HG03442 (cell line): ENCODE results near the gene RAB15.

ENCODE experiments used
- ATAC-seq: cut with Tn5 transposase; IDR thresholded peaks from one replicate; pipeline ENCODE4 v1.9.1; 2021; ENCODE audit warnings: mild to moderate bottlenecking, moderate library complexity; ENCODE audit not compliant: unreplicated experiment

Gene RAB15

DNA sequence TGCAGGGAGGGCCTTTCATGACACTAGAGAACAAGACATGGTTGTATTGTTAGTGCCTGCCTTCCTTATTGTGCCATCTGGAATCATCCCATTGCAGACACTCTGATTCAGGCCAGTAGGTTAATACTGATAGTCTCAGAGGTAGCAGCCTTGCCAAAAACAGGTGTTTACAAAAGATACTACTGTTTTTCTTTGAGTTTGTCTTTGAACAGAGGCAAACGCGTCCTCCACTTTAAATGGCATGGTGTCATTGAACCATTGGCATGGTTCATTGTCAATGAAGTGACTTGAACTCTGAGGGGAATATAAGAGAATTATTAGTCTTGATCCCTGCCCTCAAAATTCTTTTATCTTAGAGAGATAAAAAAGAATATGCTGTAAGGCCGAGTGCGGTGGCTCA lies 18.8 kb upstream of the RAB15 start:
- no peak for ATAC-seq

DNA sequence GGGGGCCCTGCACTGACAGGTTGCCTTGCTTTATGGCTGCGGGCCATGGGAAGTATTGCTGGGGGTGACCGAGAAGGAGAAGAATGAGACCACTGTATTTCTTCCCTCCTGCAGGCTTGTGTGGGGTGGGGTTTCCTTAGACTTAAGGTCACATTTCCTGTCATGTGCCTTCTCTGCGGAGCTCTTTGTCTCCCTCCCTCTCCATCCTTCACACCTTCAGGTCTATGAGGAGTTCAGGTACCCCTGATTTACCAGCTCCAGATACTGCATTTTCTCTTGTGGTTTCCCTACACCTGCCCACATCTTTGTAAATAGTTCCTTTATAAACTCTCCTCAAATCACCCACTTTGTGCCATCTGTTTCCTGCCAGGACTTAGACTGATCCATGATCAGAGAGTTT lies 18.2 kb upstream of the RAB15 start:
- ATAC-seq: no peak

DNA sequence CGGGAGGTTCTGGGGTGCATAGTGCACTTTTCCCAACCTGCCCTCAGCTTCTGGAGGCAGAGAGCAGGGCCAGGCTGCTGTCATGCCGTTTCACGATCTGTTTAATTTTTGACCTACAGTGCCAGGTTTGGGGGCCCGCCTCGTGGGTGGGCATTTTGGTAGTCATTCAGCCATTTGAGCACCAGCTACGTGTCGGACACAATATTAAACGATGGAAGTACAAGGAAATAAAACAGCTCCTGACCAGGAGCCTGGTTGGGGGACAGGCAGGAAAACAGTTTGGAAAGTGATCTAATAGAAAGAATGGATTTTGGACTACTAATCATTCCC lies 15.3 kb upstream of the RAB15 start:
- ATAC-seq: no peak

DNA sequence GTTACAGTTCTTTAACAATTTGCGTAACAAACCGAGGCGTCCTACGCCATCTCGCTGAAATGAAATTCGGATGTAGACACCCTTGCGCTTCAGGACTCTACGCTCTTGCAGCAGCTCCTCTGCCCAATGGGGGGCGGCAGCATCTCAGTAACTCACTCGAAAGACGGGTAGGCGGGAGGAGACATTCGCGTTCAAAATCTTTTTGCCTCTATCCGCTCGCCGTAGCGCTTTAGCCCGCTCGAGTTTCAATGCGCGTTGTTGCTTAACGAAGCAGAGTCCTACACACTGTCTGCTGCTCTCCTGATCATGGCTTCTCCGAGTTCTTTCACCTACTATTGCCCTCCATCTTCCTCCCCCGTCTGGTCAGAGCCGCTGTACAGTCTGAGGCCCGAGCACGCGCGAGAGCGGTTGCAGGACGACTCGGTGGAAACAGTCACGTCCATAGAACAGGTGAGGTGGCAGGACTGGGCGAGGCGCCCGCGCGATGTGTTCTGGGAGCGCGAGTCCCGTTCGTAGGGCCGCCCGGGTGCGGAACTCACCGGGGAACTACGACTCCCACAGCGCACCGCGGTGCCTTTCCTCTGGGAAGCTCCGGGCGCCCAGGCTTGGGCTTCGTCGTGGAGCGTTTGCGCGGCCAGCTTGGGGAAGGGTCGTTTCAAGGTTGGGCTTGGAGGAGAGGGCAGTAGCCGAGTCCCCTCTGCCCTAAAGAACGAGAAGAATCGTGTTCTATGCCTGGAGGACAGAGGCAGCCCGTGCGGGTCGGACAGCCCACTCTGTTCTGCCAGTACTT lies 14.7 kb upstream of the RAB15 start, which contains the start of gene FNTB:
Gene FNTB, plus strand, starts transcription at position 248 of the 790 bp plus-strand sequence. Its CDS starts 59 bp downstream, at position 307.
- peak; percentile 86 for ATAC-seq

DNA sequence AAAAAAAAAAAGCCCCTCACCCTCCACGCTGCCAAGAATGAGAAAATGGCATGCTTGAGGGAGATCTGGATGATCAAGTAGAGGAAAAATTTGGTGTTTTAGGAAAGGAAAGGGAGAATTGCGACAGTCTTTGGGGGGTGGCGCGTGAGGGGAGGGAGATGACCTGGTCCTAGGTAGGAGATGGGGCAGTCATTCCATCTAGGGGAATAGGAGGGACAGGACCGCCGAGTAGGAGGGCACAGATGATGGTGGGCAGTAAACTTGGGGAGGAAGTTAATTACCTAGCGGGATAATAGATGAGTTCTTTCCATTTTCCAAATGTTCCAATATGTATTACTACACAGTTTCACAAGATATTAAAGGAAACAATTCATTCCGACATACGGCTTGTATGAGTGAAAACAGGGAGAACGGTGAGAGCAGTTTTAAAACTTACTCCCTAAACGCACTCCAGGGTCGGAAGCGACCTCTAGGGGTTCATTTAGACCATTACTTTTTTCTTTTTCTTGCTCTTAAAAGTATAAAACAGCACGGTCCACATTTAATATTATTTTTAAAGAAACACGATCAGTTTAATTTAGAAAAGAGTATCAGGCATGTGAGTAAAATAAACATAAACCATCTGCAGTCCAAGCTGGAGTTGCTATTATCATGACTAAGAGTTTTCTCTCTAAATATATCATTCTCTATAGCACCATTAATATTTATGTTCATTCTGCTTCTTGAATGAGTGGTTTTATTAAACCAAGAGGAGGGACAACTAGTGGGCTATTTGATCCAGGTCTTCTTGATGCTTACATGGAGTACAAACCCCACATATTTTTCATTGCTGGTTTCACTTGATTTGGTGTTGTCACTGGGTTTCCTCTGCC lies 11.5 kb upstream of the RAB15 start:
- no peak for ATAC-seq

DNA sequence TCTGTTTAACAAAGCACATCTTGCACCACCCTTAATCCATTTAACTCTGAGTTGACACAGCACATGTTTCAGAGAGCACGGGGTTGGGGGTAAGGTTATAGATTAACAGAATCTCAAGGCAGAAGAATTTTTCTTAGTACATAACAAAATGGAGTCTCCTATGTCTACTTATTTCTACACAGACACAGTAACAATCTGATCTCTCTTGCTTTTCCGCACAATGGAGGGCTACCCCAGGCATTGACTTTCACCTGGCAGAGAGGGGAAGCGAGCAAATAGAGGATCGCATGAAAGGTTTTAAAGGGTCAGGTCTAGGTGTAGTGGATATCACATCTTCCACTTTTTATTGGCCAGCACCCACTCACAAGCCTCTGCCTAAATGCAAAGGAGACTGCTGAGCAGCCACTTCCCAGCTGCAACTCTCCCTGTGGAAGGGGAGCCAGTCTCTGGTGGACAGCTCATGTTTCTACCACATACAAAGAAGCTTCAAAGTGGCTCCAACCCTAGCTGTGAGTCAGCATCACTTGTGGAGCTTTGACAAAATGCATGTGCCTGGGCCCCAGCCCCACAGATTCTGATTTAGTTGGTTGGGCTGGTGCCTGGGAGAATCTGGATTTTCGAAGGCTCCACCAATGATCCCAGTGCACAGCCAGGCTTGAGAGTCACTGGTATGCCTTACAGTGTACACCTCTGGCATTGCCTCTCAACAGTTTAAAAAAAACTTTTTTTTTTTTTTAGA lies 7.4 kb upstream of the RAB15 start:
- ATAC-seq: no peak

DNA sequence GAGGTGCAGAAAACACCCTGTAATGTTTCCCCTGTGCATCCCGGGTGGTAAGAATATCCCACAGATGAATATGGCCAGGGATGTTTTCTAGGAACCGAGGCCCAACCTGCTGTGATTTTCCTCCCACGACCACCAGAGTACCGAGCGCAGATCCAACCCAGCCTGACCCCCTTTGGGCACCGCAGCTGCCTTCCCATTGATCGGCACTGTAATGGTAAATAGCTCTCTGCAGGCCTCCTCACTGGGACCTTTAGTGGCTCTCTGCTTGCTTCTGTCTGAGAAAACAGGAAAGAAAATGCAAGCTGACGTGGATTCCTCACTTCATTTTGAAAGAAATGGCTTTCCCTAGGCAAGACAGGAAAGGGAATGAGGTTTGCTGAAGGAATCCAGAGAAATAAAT lies 2.4 kb upstream of the RAB15 start:
- ATAC-seq: no peak

DNA sequence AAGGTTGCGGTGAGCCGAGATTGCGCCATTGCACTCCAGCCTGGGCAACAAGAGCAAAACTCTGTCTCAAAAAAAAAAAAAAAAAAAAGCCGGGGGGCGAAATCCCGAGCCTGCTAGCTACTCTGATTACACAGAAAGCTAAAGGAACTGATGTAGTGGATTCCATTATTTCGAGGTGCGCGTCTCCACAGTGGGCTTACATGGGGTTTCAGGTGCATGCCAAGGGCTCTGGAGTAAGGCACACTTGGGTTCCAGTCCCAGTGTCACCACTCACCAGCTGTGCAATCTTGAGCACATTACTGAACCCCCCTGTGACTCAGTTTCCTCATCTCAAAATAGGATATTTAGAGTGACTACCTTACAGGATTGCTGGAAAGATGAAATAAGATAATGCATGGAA lies 1.7 kb upstream of the RAB15 start:
- no peak for ATAC-seq

DNA sequence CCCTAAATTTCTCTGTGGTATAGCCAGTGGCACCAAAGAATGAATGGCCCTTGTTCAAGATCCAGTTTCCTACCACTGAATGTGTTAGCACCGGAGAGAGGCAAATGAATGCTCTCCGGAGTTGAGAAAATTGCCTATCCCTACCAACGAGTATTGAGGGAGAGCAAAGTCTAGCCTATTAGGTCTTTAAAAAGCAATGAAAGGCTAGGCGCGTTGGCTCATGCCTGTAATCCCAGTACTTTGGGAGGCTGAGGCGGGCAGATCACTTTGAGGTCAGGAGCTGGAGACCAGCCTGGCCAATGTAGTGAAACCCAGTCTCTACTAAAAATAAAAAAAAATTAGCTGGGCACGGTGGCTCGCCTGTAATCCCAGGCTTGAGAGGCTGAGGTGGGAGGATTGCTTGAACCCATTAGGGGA lies 898 bp upstream of the RAB15 start:
- no peak for ATAC-seq

DNA sequence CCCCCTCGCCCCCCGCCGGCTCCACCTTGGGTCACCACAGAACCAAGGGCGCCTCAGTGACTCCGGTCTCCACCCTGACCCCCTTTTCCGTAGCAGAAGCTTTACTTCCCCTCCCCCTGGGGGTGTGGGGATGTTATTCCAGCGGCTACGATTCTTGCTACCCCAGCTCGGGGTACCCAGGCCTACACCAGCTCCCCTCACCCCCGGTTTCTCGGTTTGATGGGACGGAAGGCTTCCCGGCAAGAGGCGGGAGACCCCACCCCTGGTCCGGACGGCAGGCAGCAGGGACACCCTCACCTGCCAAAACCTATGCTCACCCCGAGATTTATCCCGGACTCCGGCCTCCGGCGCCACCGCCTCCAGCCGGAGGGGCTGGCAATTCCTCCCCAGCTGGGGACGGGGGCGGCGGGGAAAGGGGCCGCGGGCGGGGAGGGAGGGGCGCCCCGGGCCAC lies 619 bp downstream of the RAB15 start:
- no peak for ATAC-seq

DNA sequence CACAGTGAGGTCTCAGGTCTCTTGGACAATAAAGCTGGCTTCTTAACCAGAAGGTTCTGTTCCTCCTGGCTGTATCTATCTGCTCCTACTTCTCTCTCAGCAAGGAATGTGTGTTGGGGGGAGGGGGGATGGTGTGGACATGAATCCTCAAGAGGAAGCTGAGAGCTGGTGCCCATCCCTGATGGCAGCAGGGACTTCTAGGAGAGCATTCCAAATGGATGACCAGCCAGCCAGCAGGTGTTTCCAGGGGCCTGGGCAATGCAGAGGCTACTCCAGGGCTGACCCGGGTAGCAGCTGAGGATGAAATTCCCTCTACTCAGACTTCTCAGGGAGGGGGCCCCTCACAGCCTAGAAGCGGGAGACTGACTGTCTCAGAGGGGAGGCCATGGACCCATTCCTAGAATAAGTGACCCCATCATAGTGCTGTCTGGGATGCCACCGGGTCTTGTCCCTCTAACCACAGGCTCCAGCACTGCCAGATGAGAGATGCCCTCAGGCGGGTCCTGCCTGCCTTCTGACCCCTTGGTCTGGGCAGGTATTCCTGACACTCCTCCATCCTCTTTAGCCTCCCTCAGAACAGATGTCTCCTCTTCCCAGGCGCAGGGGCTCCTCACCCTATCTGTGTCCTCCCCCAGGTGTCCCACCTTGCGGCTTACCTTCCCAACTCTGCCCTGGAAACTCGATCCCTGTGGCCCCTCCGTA lies 1.2 kb downstream of the RAB15 start:
- no peak for ATAC-seq

DNA sequence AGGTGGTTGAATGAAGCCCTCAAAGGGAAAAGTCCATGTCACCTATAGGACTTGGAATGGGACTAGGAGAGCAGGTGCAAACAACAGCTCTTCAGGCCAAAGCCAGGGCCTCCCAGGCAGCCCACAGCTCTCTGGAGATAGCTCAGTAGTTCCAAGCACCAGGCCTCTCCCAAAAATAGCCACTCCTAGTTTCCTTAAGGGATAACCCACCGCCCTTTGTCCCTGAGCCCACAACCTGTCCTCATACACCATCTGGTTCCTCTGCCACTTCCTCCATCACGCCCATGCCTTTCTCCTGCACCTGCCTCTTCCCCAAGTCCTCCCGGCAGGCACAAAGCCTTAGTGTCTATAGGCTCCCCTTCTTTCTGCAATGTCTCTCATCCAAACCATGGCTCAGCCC lies 2.1 kb downstream of the RAB15 start:
- no peak for ATAC-seq

DNA sequence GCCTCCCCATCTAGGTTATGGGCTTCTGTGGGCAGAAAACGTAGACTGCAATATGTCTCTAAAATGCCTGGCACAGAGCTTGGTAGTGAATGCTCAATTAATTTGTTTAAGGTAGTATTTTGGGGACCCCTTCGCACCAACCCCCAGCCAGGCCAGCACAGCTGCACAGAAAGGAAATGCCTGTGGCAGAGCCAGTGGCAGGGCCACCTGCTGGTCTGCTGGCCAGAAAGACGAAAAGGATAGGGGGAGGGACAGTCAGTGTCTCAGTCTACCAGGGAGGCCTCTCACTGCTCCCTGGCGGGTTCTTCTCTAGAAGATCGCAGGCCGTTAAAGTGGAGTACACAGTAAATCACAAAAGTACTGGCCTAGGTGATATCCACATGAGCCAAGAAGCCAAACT lies 3.5 kb downstream of the RAB15 start:
- no peak for ATAC-seq

DNA sequence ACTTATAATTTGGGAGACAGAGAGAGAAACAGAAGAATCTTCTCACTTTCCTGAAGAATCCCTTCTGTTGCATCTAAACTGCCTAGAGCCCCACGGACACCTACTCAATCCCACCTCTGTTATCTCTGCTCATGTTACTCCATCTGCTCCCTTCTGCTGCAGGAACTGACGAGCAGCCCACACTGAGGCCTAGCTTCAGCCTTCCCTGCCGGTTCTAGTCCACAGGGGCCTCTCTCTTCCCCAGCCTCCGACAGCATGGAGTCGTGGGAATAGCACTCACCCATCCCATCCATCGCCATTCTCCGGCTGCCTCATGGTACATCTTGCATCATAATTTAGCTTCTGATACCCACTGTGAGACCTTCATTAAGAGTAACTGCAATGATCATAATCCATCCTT lies 4.0 kb downstream of the RAB15 start:
- ATAC-seq: no peak

DNA sequence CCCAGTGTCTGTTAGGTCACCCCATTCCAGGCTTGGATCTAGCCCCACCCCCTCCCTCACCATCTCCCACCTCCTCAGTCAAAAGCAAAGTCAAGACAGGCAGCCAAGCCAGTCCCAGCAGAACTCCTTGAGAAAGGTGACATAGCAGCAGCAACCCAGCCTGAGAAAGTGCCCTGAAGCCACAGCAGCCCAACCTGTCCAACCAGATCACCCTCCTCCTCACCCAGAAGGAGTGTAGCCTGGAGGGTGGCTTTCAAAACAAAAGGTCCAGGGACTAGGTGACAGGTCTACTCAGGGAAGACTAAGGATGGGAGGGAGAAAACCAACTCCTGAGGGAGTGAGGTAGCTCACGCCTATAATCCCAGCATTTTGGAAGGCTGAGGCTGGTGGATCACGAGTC lies 5.2 kb downstream of the RAB15 start:
- ATAC-seq: no peak

DNA sequence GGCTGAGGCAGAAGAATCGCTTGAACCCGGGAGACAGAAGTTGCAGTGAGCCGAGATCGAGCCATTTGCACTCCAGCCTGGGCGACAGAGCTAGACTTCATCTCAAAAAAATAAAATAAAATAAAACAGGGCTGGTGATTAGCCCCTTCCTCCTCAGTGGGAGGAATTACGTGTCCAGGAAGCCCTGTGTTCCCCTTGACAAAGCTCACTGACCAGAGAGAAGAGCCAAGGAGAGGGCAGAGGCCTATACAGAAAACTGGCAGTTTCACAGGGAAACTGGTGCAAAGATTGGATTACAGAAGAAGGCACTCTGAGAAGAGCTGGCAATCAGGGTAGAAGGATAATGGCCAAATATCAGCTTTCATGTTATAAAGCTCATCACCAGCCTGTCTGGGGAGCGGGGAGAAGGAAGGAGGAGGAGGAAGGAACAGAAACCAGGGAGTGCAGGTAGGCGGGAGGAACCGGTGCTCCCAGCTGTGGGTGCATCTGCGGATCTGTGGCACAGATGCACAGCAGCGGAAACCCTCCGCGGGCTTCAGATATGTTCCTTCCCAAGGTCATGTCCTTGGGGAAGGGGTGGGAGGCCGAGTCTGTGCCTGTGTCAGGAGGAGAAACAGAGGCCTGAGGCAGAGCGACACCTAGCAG lies 6.7 kb downstream of the RAB15 start:
- ATAC-seq: no peak

DNA sequence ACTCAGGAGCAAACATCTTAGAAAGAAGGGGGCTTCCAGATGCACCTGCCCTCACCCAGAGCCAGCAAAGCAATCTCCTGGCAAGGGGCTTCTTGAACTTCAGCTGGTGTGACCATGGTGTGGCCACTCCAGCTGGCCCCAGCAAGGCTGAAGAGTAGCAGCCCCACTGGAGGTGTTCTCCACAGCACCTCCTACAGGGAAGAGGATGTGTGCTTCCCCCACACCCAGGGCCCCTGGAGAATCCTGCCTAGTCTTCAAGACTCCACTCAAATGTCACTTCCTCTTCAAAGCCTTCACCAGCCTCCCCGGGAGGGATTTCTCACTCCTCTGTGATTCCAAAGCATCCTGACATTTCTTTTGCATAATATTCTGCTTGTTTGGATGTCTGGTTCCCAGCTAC lies 8.5 kb downstream of the RAB15 start:
- ATAC-seq: no peak

DNA sequence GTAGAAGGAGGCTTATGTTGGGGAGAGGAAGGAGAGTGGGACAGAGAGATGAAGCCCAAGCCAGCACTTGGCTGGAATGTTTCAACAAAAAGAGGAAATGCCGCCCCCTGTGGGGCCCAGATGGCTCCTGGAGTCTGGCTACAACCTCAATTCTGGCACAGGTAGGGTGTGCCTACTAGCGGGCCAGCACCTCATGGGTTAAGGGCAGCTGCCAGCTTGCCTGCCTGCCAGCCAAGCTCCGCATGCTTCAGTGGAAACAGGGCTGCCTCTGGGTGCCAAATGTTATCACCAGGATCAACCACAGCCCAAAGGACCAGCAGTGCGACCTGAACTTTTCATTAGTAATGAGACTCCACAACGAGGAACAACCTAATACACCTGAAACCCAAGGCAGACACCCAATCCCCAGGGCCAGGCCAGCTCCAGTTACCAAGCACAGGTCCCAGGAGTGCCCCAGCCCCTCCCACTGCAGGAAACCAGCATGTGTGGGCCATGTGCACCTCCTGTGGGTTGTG lies 11.3 kb downstream of the RAB15 start:
- no peak for ATAC-seq

DNA sequence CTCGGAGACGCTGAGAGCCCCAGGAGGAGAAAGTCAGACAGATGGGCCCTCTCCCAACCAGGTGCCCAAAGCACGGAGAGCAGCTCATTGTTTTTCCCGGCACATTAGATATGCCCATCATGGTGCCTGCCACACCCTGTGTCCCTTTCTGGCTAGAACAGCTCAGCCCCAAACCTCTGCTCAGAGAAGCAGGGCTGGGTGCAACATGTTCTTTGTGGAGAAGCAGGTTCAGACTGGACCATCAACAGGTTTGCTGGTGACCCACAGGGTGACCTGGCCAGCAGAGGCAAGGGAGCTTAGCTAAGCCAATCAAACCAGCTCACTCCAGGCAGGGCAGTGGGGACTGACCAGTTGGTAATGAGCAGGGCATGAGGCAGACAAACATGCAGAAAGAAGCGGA lies 13.4 kb downstream of the RAB15 start:
- no peak for ATAC-seq

DNA sequence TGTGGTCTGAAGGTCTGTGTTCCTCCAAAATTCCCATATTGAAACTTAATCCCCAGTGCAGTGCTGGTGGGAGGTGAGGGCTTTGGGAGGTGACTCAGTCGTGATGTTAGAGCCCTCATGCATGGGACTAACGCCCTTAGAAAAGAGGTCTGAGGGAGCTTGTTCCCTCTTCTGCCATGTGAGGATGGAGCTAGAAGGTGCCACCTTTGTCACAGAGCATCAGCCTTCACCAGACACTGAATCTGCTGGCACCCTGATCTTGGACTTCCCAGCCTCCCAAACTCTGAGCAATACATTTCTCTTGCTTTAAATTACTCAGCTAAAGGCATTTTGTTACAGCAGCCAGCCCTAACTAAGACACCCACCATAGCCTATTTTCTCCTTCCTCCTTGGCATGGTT lies 13.9 kb downstream of the RAB15 start:
- no peak for ATAC-seq
